22Rv1 (cell line): ENCODE data around the gene SLC9A9.

Experiments used
- ZFX ChIP-seq: fragments of 450-650 bp; IDR thresholded peaks from 2 replicates; pipeline ENCODE4 v1.6.1; 2017; ENCODE audit warnings: antibody characterized with exemption, borderline replicate concordance
- TF ChIP-seq, protein P1 (sequence below): fragments of 450-650 bp; IDR thresholded peaks from 2 replicates; pipeline ENCODE4 v1.5.1; 2017; ENCODE audit warnings: mild to moderate bottlenecking

DNA sequence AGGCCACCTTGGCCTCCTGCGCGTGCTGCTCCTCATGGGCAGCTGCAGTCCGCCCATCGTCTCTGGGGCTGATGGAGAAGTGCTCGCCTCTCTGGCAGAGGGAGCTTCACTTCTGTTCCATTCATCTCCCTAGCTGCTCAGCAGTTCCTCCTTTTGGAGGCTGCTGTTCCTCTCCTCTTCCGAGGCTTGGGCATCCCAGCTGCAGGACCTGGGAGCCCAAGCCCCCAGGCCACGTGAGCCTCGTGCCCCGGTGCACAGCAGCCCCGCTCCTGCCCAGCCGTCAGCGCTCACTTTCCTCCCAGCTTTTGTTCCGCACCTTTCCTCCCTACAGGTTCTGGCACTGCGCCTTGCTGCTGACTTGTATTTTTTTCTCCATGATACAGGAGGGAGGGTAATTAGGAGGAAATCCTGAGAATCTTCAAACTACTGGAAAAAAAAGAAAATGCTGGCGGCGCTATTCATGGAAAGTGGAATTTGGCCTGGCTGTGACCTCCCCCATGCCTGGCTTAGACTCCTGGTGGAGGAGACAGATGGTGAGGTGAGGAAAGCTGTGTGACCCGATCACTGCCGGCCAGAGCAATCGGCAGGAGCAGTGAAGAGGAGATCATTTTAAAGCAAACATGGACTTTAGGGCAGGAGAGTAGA lies 518.6 kb downstream of the SLC9A9 start:
- TF ChIP-seq, protein P1, sequence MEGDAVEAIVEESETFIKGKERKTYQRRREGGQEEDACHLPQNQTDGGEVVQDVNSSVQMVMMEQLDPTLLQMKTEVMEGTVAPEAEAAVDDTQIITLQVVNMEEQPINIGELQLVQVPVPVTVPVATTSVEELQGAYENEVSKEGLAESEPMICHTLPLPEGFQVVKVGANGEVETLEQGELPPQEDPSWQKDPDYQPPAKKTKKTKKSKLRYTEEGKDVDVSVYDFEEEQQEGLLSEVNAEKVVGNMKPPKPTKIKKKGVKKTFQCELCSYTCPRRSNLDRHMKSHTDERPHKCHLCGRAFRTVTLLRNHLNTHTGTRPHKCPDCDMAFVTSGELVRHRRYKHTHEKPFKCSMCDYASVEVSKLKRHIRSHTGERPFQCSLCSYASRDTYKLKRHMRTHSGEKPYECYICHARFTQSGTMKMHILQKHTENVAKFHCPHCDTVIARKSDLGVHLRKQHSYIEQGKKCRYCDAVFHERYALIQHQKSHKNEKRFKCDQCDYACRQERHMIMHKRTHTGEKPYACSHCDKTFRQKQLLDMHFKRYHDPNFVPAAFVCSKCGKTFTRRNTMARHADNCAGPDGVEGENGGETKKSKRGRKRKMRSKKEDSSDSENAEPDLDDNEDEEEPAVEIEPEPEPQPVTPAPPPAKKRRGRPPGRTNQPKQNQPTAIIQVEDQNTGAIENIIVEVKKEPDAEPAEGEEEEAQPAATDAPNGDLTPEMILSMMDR = no peak
- TF ChIP-seq ZFX = no peak
